Measurements from ENCODE around the gene COX7A2L. TPM values are rescaled to one million over a fixed set of nuclear protein-coding genes. Genes with fewer than 3 reads are reported as not detected.
"Not testable (repeated sequence)": the region's sequence is repeated elsewhere in the genome, so short reads cannot be mapped to it uniquely, and the experiment has no call there.

The COX7A2L gene
- total and polyA plus RNA-seq, 4 donors, result 55.0 to 102 (median 77.0) TPM

- not testable (repeated sequence) for H3K36me3 ChIP-seq (ENCODE audit: control insufficient read depth in 4 of 4, insufficient read depth in 3 of 4, low read depth in 1 of 4, low read length in 3 of 4); DNase-seq (ENCODE audit: low spot score); H3K27me3 ChIP-seq (ENCODE audit: control insufficient read depth in 4 of 4, insufficient read depth in 4 of 4, low read length in 3 of 4); H3K9me3 ChIP-seq (ENCODE audit: control insufficient read depth in 4 of 4, low read length in 3 of 4); H3K4me3 ChIP-seq (ENCODE audit: low read depth in 1 of 3, low read length in 3 of 3); H3K9ac ChIP-seq (ENCODE audit: low read depth in 1 of 2, low read length in 2 of 2)
- Histone ChIP-seq H3K27ac (ENCODE audit: low read depth in 1 of 2, low read length in 2 of 2) (peak overlapping the region in 1 of 2 donors; percentile 36), H3K4me1 (ENCODE audit: control insufficient read depth in 4 of 4, insufficient read depth in 4 of 4, low read length in 3 of 4) (peaks cover 14 to 67% (median 52%) of the 10 kb centered on the region in 4 donors)
- WGBS, result 44% methylated on average over 6 of the region's 6 CpGs
- peak; percentile 78 for TF ChIP-seq RXRA (IDR thresholded peaks at IDR 0.05)
- peak; percentile 38 for TF ChIP-seq NR2F2 (IDR thresholded peaks at IDR 0.05)
- peak; percentile 16 for TF ChIP-seq ATF3 (IDR thresholded peaks at IDR 0.05)
- TF ChIP-seq RAD21 (IDR thresholded peaks at IDR 0.05), result peak; percentile 7 to 28
- TF ChIP-seq YY1 (IDR thresholded peaks at IDR 0.05), result peak; percentile 75
- peak; percentile 87 to 89 for TF ChIP-seq HNF4A (conservative IDR thresholded peaks at IDR 0.05)
- TF ChIP-seq REST (IDR thresholded peaks at IDR 0.05), result peak; percentile 27
- TF ChIP-seq JUND (IDR thresholded peaks at IDR 0.05), result peak in 1 of 2 donors; percentile 66
- peak; percentile 45 for TF ChIP-seq HNF4G (IDR thresholded peaks at IDR 0.05)
- peak; percentile 70 for TF ChIP-seq SP1 (IDR thresholded peaks at IDR 0.05)
- peak; percentile 20 for TF ChIP-seq MAX (IDR thresholded peaks at IDR 0.05)
These were observed 14.2 kb downstream of the COX7A2L start for GRCh38 chr2:42346856-42347255.

- H3K4me1 ChIP-seq (ENCODE audit: control insufficient read depth in 4 of 4, insufficient read depth in 4 of 4, low read length in 3 of 4), result peaks cover 11 to 59% (median 44%) of the 10 kb centered on the region in 4 donors
- H3K4me3 ChIP-seq (ENCODE audit: low read depth in 1 of 3, low read length in 3 of 3), result no peak overlapping the region
- WGBS, result 53% methylated on average over 4 of the region's 4 CpGs
- TF ChIP-seq EGR1 (IDR thresholded peaks at IDR 0.05; ENCODE audit: low read depth in 2 of 2) (peak in 1 of 2 donors; percentile 34), NR2F2 (IDR thresholded peaks at IDR 0.05) (no peak), HNF4A (conservative IDR thresholded peaks at IDR 0.05) (peak in 1 of 2 donors; percentile 21), RAD21 (IDR thresholded peaks at IDR 0.05) (no peak), RXRA (IDR thresholded peaks at IDR 0.05) (peak in 1 of 2 donors; percentile 19)
- peaks cover 0 to 5% (median 4%) of the 10 kb centered on the region in 4 donors for H3K36me3 ChIP-seq (ENCODE audit: control insufficient read depth in 4 of 4, insufficient read depth in 3 of 4, low read depth in 1 of 4, low read length in 3 of 4)
- H3K9me3 ChIP-seq (ENCODE audit: control insufficient read depth in 4 of 4, low read length in 3 of 4), result no peaks in the 10 kb centered on the region
- peak overlapping the region in 1 of 2 donors; percentile 52 for H3K27ac ChIP-seq (ENCODE audit: low read depth in 1 of 2, low read length in 2 of 2)
- H3K27me3 ChIP-seq (ENCODE audit: control insufficient read depth in 4 of 4, insufficient read depth in 4 of 4, low read length in 3 of 4), result no peaks in the 10 kb centered on the region
- H3K9ac ChIP-seq (ENCODE audit: low read depth in 1 of 2, low read length in 2 of 2), result no peak overlapping the region
- no peak for DNase-seq (ENCODE audit: low spot score)
These were observed 15.0 kb downstream of the COX7A2L start for GRCh38 chr2:42345986-42346385.

- H3K4me3 ChIP-seq (ENCODE audit: low read depth in 1 of 3, low read length in 3 of 3), result no peak overlapping the region
- H3K27ac ChIP-seq (ENCODE audit: low read depth in 1 of 2, low read length in 2 of 2), result peak overlapping the region; percentile 69 to 75
- H3K4me1 ChIP-seq (ENCODE audit: control insufficient read depth in 4 of 4, insufficient read depth in 4 of 4, low read length in 3 of 4), result peaks cover 11 to 35% (median 23%) of the 10 kb centered on the region in 4 donors
- no peaks in the 10 kb centered on the region for H3K9me3 ChIP-seq (ENCODE audit: control insufficient read depth in 4 of 4, low read length in 3 of 4)
- no peak overlapping the region for H3K9ac ChIP-seq (ENCODE audit: low read depth in 1 of 2, low read length in 2 of 2)
- H3K36me3 ChIP-seq (ENCODE audit: control insufficient read depth in 4 of 4, insufficient read depth in 3 of 4, low read depth in 1 of 4, low read length in 3 of 4), result peaks cover 0 to 8% (median 6%) of the 10 kb centered on the region in 4 donors
- H3K27me3 ChIP-seq (ENCODE audit: control insufficient read depth in 4 of 4, insufficient read depth in 4 of 4, low read length in 3 of 4), result no peaks in the 10 kb centered on the region
- WGBS, result 83% methylated on average over 11 of the region's 11 CpGs
- DNase-seq (ENCODE audit: low spot score), result no peak
- no peak for TF ChIP-seq RXRA (IDR thresholded peaks at IDR 0.05)
- TF ChIP-seq ATF3 (IDR thresholded peaks at IDR 0.05), result no peak
- TF ChIP-seq REST (IDR thresholded peaks at IDR 0.05), result no peak
- TF ChIP-seq YY1 (IDR thresholded peaks at IDR 0.05), result no peak
- TF ChIP-seq CTCF (IDR thresholded peaks at IDR 0.05; ENCODE audit: low read depth, low read length, missing input control), result no peak
- no peak for TF ChIP-seq MAX (IDR thresholded peaks at IDR 0.05)
- no peak for TF ChIP-seq RAD21 (IDR thresholded peaks at IDR 0.05)
- no peak for TF ChIP-seq TAF1 (conservative IDR thresholded peaks at IDR 0.05)
- TF ChIP-seq EGR1 (IDR thresholded peaks at IDR 0.05; ENCODE audit: low read depth in 2 of 2), result no peak
- TF ChIP-seq FOXA2 (IDR thresholded peaks at IDR 0.05), result no peak
- no peak for TF ChIP-seq HNF4A (conservative IDR thresholded peaks at IDR 0.05)
These were observed 18.2 kb downstream of the COX7A2L start for GRCh38 chr2:42342795-42343241.
